H9 (cell line): Measurements from ENCODE around the gene SMTNL2. TPM values are rescaled to one million over a fixed set of nuclear protein-coding genes. Genes with fewer than 3 reads are reported as not detected.

Experiments used
- DNase-seq: peaks from one replicate; pipeline ENCODE4 v3.0.0-alpha.2; 2017
- H2AFZ ChIP-seq: one replicate; pipeline ENCODE4 v1.6.1; 2013; ENCODE audit warnings: mild to moderate bottlenecking, low read length, control low read depth, moderate library complexity
- H2AK5ac ChIP-seq: 2 replicates; pipeline ENCODE4 v1.6.1; 2013; ENCODE audit warnings: low read length, control low read depth, mixed read lengths; ENCODE audit not compliant: insufficient read length
- H2BK120ac ChIP-seq: one replicate; pipeline ENCODE4 v1.6.1; 2013; ENCODE audit warnings: low read depth, mild to moderate bottlenecking, low read length, control low read depth, inconsistent platforms; ENCODE audit not compliant: poor library complexity, severe bottlenecking
- H2BK12ac ChIP-seq: 2 replicates; pipeline ENCODE4 v1.6.1; 2013; ENCODE audit warnings: low read length, control low read depth, mixed read lengths, low read depth; ENCODE audit not compliant: insufficient read length
- H2BK15ac ChIP-seq: 2 replicates; pipeline ENCODE4 v1.6.1; 2013; ENCODE audit warnings: low read depth, low read length, control low read depth
- H2BK20ac ChIP-seq: one replicate; pipeline ENCODE4 v1.6.1; 2013; ENCODE audit warnings: low read depth, mild to moderate bottlenecking, low read length, control low read depth, inconsistent platforms; ENCODE audit not compliant: poor library complexity, severe bottlenecking
- H2BK5ac ChIP-seq: 2 replicates; pipeline ENCODE4 v1.6.1; 2013; ENCODE audit warnings: low read length, control low read depth, mixed read lengths; ENCODE audit not compliant: insufficient read length
- H3K14ac ChIP-seq: 2 replicates; pipeline ENCODE4 v1.6.1; 2013; ENCODE audit warnings: low read length, control low read depth; ENCODE audit not compliant: insufficient read depth
- H3K18ac ChIP-seq: 2 replicates; pipeline ENCODE4 v1.6.1; 2013; ENCODE audit warnings: low read depth, mild to moderate bottlenecking, mixed read lengths, low read length, control low read depth; ENCODE audit not compliant: insufficient read length
- H3K23ac ChIP-seq: 2 replicates; pipeline ENCODE4 v1.6.1; 2013; ENCODE audit warnings: low read length, control low read depth, mixed read lengths, low read depth; ENCODE audit not compliant: insufficient read length
- H3K23me2 ChIP-seq: 2 replicates; pipeline ENCODE4 v1.6.1; 2013; ENCODE audit warnings: low read depth, mild to moderate bottlenecking, mixed read lengths, low read length, control low read depth; ENCODE audit not compliant: insufficient read length, poor library complexity, severe bottlenecking
- H3K27ac ChIP-seq: 2 replicates; pipeline ENCODE4 v1.5.1; 2013; ENCODE audit warnings: low read length, control low read depth, mixed read lengths, low read depth; ENCODE audit not compliant: insufficient read length
- H3K27me3 ChIP-seq: 2 replicates; pipeline ENCODE4 v1.6.1; 2013; ENCODE audit warnings: low read length, control low read depth, inconsistent platforms; ENCODE audit not compliant: insufficient read depth
- H3K4ac ChIP-seq: 2 replicates; pipeline ENCODE4 v1.6.1; 2013; ENCODE audit warnings: low read depth, mild to moderate bottlenecking, control low read depth, inconsistent platforms, low read length, moderate library complexity
- H3K4me1 ChIP-seq: 2 replicates; pipeline ENCODE4 v1.6.1; 2013; ENCODE audit warnings: low read length, control low read depth, inconsistent platforms; ENCODE audit not compliant: insufficient read depth
- H3K4me2 ChIP-seq: 2 replicates; pipeline ENCODE4 v1.6.1; 2013; ENCODE audit warnings: low read length, control low read depth, mixed read lengths; ENCODE audit not compliant: insufficient read length, insufficient read depth
- H3K56ac ChIP-seq: 2 replicates; pipeline ENCODE4 v1.6.1; 2013; ENCODE audit warnings: low read depth, mild to moderate bottlenecking, mixed read lengths, low read length, control low read depth; ENCODE audit not compliant: insufficient read length
- H3K79me1 ChIP-seq: 2 replicates; pipeline ENCODE4 v1.6.1; 2013; ENCODE audit warnings: low read depth, mild to moderate bottlenecking, moderate library complexity, low read length, control low read depth, inconsistent platforms; ENCODE audit not compliant: insufficient read depth, poor library complexity, severe bottlenecking
- H3K79me2 ChIP-seq: 2 replicates; pipeline ENCODE4 v1.6.1; 2013; ENCODE audit warnings: low read length, control low read depth, inconsistent platforms; ENCODE audit not compliant: insufficient read depth
- H3K9ac ChIP-seq: 2 replicates; pipeline ENCODE4 v1.6.1; 2013; ENCODE audit warnings: low read length, control low read depth, mixed read lengths; ENCODE audit not compliant: insufficient read length; ENCODE audit errors: extremely low read depth
- H3K9me3 ChIP-seq: one replicate; pipeline ENCODE4 v1.6.1; 2013; ENCODE audit warnings: low read depth, low read length, inconsistent platforms; ENCODE audit not compliant: control insufficient read depth
- H3T11ph ChIP-seq: one replicate; pipeline ENCODE4 v1.6.1; 2013; ENCODE audit warnings: mild to moderate bottlenecking, low read length, control low read depth, inconsistent platforms
- H4K20me1 ChIP-seq: one replicate; pipeline ENCODE4 v1.6.1; 2013; ENCODE audit not compliant: control insufficient read depth, insufficient read length, insufficient read depth
- H4K5ac ChIP-seq: 2 replicates; pipeline ENCODE4 v1.6.1; 2013; ENCODE audit warnings: low read depth, mild to moderate bottlenecking, mixed read lengths, low read length, control low read depth; ENCODE audit not compliant: insufficient read length
- H4K8ac ChIP-seq: replicated peaks from 2 replicates; pipeline ENCODE4 v1.6.1; 2013; ENCODE audit warnings: low read length, control low read depth, mixed read lengths, low read depth; ENCODE audit not compliant: insufficient read length
- H4K91ac ChIP-seq: 2 replicates; pipeline ENCODE4 v1.6.1; 2013; ENCODE audit warnings: low read depth, mild to moderate bottlenecking, moderate library complexity, mixed read lengths, low read length, control low read depth; ENCODE audit not compliant: insufficient read length
- H3K27ac Mint-ChIP-seq, 3 experiments: 2 replicates in 2 of 3; 3 replicates in 1 of 3; pipeline ENCODE4 v1.8.0; 2020 to 2021; ENCODE audit warnings: mixed read lengths in 3 of 3, mild to moderate bottlenecking in 1 of 3, moderate library complexity in 1 of 3
- H3K27me3 Mint-ChIP-seq: 2 replicates; pipeline ENCODE4 v1.8.0; 2021; ENCODE audit warnings: low read depth, mild to moderate bottlenecking, moderate library complexity, mixed read lengths
- H3K36me3 Mint-ChIP-seq, 3 experiments: 2 replicates in 2 of 3; 3 replicates in 1 of 3; pipeline ENCODE4 v1.8.0; 2020 to 2021; ENCODE audit warnings: low read depth in 3 of 3, mixed read lengths in 3 of 3; ENCODE audit not compliant: insufficient read depth in 1 of 3
- H3K4me1 Mint-ChIP-seq, 2 experiments: 2 replicates each; pipeline ENCODE4 v1.8.0; 2020; ENCODE audit warnings: mixed read lengths in 2 of 2
- H3K4me3 Mint-ChIP-seq, 2 experiments: 2 replicates in 1 of 2; 3 replicates in 1 of 2; pipeline ENCODE4 v1.8.0; 2020 to 2021; ENCODE audit warnings: mild to moderate bottlenecking in 2 of 2, mixed read lengths in 2 of 2, moderate library complexity in 1 of 2
- H3K9me3 Mint-ChIP-seq, 2 experiments: 2 replicates in 1 of 2; 3 replicates in 1 of 2; pipeline ENCODE4 v1.8.0; 2020; ENCODE audit warnings: mild to moderate bottlenecking in 2 of 2, mixed read lengths in 2 of 2, moderate library complexity in 1 of 2
- WGBS: extraction: QIAGEN DNeasy Blood & Tissue Kit; methylation state at CpG from one replicate; pipeline ENCODE4 v1.1.7; 2013; ENCODE audit warnings: missing lambda C conversion rate, low lambda C conversion rate, mixed read lengths; ENCODE audit not compliant: insufficient read length; ENCODE audit errors: extremely low coverage; 5-methylcytosine and 5-hydroxymethylcytosine counted together
- total RNA-seq: library from RNA; stranded (reverse); gene quantifications from 2 replicates; pipeline ENCODE4 v1.2.1, GENCODE V29; 2021
- TF ChIP-seq, protein P1 (sequence below): fragments of 200-600 bp; sonication (generic); conservative IDR thresholded peaks from 3 replicates; pipeline ENCODE4 v1.8.0; 2021; ENCODE audit warnings: antibody characterized with exemption, mild to moderate bottlenecking

Gene SMTNL2
- total RNA-seq, 1 experiment from 2014 or later = 0.77 TPM

- no peak overlapping the region for H2AK5ac ChIP-seq
- no peak overlapping the region for H2BK120ac ChIP-seq
- no peak overlapping the region for H3T11ph ChIP-seq
- Mint-ChIP-seq H3K36me3 (peaks cover 0 to 6% (median 1%) of the 10 kb centered on the region in 3 experiments; a peak in 2 of 7 replicates), H3K4me3 (peak overlapping the region in 1 of 2 experiments; percentile 21; a peak in 2 of 5 replicates), H3K27ac (peak overlapping the region in 1 of 3 experiments; percentile 94; a peak in 2 of 7 replicates), H3K27me3 (peaks cover 40% of the 10 kb centered on the region), H3K9me3 (peaks cover 0 to 5% of the 10 kb centered on the region in 2 experiments; a peak in 2 of 5 replicates), H3K4me1 (peaks cover 35 to 36% of the 10 kb centered on the region in 2 experiments)
- no peak overlapping the region for H4K5ac ChIP-seq
- no peak overlapping the region for H3K27ac ChIP-seq
- no peak overlapping the region for H3K56ac ChIP-seq
- H4K91ac ChIP-seq = no peak overlapping the region
- H3K9ac ChIP-seq = no peak overlapping the region
- H2BK12ac ChIP-seq = no peak overlapping the region
- no peak overlapping the region for H3K18ac ChIP-seq
- no peak overlapping the region for H2BK15ac ChIP-seq
- H3K4me1 ChIP-seq = peaks cover 3% of the 10 kb centered on the region; the same call in 1 of the 2 replicates
- no peak overlapping the region for H3K23ac ChIP-seq
- no peak overlapping the region for H3K4ac ChIP-seq
- no peak overlapping the region for H4K8ac ChIP-seq
- H2BK5ac ChIP-seq = no peak overlapping the region
- WGBS = no CpG with 5 or more reads among the region's 21 CpGs
- peak; percentile 80 for DNase-seq
- TF ChIP-seq, protein P1, sequence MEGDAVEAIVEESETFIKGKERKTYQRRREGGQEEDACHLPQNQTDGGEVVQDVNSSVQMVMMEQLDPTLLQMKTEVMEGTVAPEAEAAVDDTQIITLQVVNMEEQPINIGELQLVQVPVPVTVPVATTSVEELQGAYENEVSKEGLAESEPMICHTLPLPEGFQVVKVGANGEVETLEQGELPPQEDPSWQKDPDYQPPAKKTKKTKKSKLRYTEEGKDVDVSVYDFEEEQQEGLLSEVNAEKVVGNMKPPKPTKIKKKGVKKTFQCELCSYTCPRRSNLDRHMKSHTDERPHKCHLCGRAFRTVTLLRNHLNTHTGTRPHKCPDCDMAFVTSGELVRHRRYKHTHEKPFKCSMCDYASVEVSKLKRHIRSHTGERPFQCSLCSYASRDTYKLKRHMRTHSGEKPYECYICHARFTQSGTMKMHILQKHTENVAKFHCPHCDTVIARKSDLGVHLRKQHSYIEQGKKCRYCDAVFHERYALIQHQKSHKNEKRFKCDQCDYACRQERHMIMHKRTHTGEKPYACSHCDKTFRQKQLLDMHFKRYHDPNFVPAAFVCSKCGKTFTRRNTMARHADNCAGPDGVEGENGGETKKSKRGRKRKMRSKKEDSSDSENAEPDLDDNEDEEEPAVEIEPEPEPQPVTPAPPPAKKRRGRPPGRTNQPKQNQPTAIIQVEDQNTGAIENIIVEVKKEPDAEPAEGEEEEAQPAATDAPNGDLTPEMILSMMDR = no peak
- H4K20me1 ChIP-seq = no peaks in the 10 kb centered on the region
- no peaks in the 10 kb centered on the region for H3K9me3 ChIP-seq
- no peaks in the 10 kb centered on the region for H3K79me1 ChIP-seq
- peak overlapping the region; percentile 3; the same call in 1 of the 2 replicates for H3K14ac ChIP-seq
- no peak overlapping the region for H2BK20ac ChIP-seq
- no peak overlapping the region for H3K4me2 ChIP-seq
- no peaks in the 10 kb centered on the region for H3K27me3 ChIP-seq
- H2AFZ ChIP-seq = no peak overlapping the region
- no peaks in the 10 kb centered on the region for H3K23me2 ChIP-seq
- no peaks in the 10 kb centered on the region for H3K79me2 ChIP-seq
Measured at GRCh38 chr17:4631836-4632580, 47.7 kb downstream of the SMTNL2 start.
